HEK293 (cell line): Measurements from ENCODE around the gene PLPP7.

ENCODE experiments used
- BCL6B ChIP-seq: fragments of 450-650 bp; formaldehyde crosslinking; IDR thresholded peaks from 2 replicates; pipeline ENCODE4 v1.5.1; 2017; ENCODE audit warnings: missing biosample characterization, missing genetic modification characterization
- GFI1B ChIP-seq: fragments of 450-650 bp; formaldehyde crosslinking; IDR thresholded peaks from 2 replicates; pipeline ENCODE4 v1.5.1; 2016; ENCODE audit warnings: missing biosample characterization, missing genetic modification characterization
- KLF1 ChIP-seq: fragments of 450-650 bp; formaldehyde crosslinking; IDR thresholded peaks from 2 replicates; pipeline ENCODE4 v1.5.1; 2016; ENCODE audit warnings: missing biosample characterization, missing genetic modification characterization
- KLF9 ChIP-seq: fragments of 450-650 bp; formaldehyde crosslinking; IDR thresholded peaks from 2 replicates; pipeline ENCODE4 v1.5.1; 2016; ENCODE audit warnings: missing biosample characterization, missing genetic modification characterization, low read depth
- MYNN ChIP-seq: fragments of 450-650 bp; formaldehyde crosslinking; IDR thresholded peaks from 2 replicates; pipeline ENCODE4 v1.5.1; 2016; ENCODE audit warnings: missing biosample characterization, missing genetic modification characterization, borderline replicate concordance
- OSR2 ChIP-seq: fragments of 450-650 bp; formaldehyde crosslinking; IDR thresholded peaks from 2 replicates; pipeline ENCODE4 v1.5.1; 2016; ENCODE audit warnings: missing biosample characterization, missing genetic modification characterization
- PATZ1 ChIP-seq: fragments of 450-650 bp; formaldehyde crosslinking; IDR thresholded peaks from 2 replicates; pipeline ENCODE4 v1.5.1; 2016; ENCODE audit warnings: missing biosample characterization, missing genetic modification characterization
- PBX3 ChIP-seq: sonication (generic); formaldehyde crosslinking; IDR thresholded peaks from 2 replicates; pipeline ENCODE4 v1.8.1; 2022; ENCODE audit warnings: mild to moderate bottlenecking, moderate library complexity, missing genetic modification reagents
- REST ChIP-seq: fragments of 450-650 bp; formaldehyde crosslinking; IDR thresholded peaks from 2 replicates; pipeline ENCODE4 v1.5.1; 2016; ENCODE audit warnings: missing biosample characterization, missing genetic modification characterization
- SP3 ChIP-seq: fragments of 450-650 bp; formaldehyde crosslinking; IDR thresholded peaks from 2 replicates; pipeline ENCODE4 v1.5.1; 2016; ENCODE audit warnings: missing biosample characterization, missing genetic modification characterization
- YY1 ChIP-seq: fragments of 450-650 bp; formaldehyde crosslinking; IDR thresholded peaks from 2 replicates; pipeline ENCODE4 v1.5.1; 2018; ENCODE audit warnings: missing biosample characterization, missing genetic modification characterization
- ZBTB1 ChIP-seq: fragments of 450-650 bp; formaldehyde crosslinking; IDR thresholded peaks from 2 replicates; pipeline ENCODE4 v1.5.1; 2016; ENCODE audit warnings: missing biosample characterization, missing genetic modification characterization
- ZBTB44 ChIP-seq: fragments of 450-650 bp; IDR thresholded peaks from 2 replicates; pipeline ENCODE4 v1.5.1; 2018; ENCODE audit warnings: missing biosample characterization, mild to moderate bottlenecking, missing genetic modification characterization
- ZBTB8A ChIP-seq: fragments of 450-650 bp; formaldehyde crosslinking; IDR thresholded peaks from 2 replicates; pipeline ENCODE4 v1.5.1; 2016; ENCODE audit warnings: missing biosample characterization, missing genetic modification characterization
- ZNF112 ChIP-seq: fragments of 450-650 bp; formaldehyde crosslinking; IDR thresholded peaks from 2 replicates; pipeline ENCODE4 v1.5.0; 2017; ENCODE audit warnings: missing biosample characterization, missing genetic modification characterization
- ZNF114 ChIP-seq: fragments of 450-650 bp; formaldehyde crosslinking; IDR thresholded peaks from 2 replicates; pipeline ENCODE4 v1.5.0; 2017; ENCODE audit warnings: missing biosample characterization, missing genetic modification characterization
- ZNF23 ChIP-seq: fragments of 450-650 bp; formaldehyde crosslinking; IDR thresholded peaks from 2 replicates; pipeline ENCODE4 v1.5.1; 2016; ENCODE audit warnings: missing biosample characterization, missing genetic modification characterization, borderline replicate concordance
- ZNF341 ChIP-seq: fragments of 450-650 bp; formaldehyde crosslinking; IDR thresholded peaks from 2 replicates; pipeline ENCODE4; 2016; ENCODE audit warnings: low read depth, missing biosample characterization, missing genetic modification characterization
- ZNF416 ChIP-seq: fragments of 450-650 bp; formaldehyde crosslinking; IDR thresholded peaks from 2 replicates; pipeline ENCODE4 v1.5.1; 2016; ENCODE audit warnings: missing biosample characterization, missing genetic modification characterization
- ZNF433 ChIP-seq: fragments of 450-650 bp; formaldehyde crosslinking; IDR thresholded peaks from 2 replicates; pipeline ENCODE4 v1.5.1; 2016; ENCODE audit warnings: missing biosample characterization, missing genetic modification characterization, low read depth
- ZNF473 ChIP-seq: fragments of 450-650 bp; formaldehyde crosslinking; IDR thresholded peaks from 2 replicates; pipeline ENCODE4 v1.5.1; 2017; ENCODE audit warnings: missing biosample characterization, missing genetic modification characterization
- ZNF549 ChIP-seq: fragments of 450-650 bp; IDR thresholded peaks from 2 replicates; pipeline ENCODE4 v1.5.1; 2018; ENCODE audit warnings: missing biosample characterization, missing genetic modification characterization, mild to moderate bottlenecking, inconsistent platforms, moderate library complexity
- ZNF558 ChIP-seq: fragments of 450-650 bp; formaldehyde crosslinking; IDR thresholded peaks from 2 replicates; pipeline ENCODE4 v1.5.1; 2016; ENCODE audit warnings: missing biosample characterization, missing genetic modification characterization
- ZNF624 ChIP-seq: fragments of 450-650 bp; formaldehyde crosslinking; IDR thresholded peaks from 2 replicates; pipeline ENCODE4 v1.5.1; 2017; ENCODE audit warnings: missing biosample characterization, missing genetic modification characterization
- ZNF660 ChIP-seq: fragments of 450-650 bp; IDR thresholded peaks from 2 replicates; pipeline ENCODE4 v1.5.1; 2018; ENCODE audit warnings: missing biosample characterization, mild to moderate bottlenecking, missing genetic modification characterization
- ZNF777 ChIP-seq: fragments of 450-650 bp; formaldehyde crosslinking; IDR thresholded peaks from 2 replicates; pipeline ENCODE4 v1.5.1; 2017; ENCODE audit warnings: missing biosample characterization, missing genetic modification characterization, borderline replicate concordance
- ZNF792 ChIP-seq: fragments of 450-650 bp; formaldehyde crosslinking; IDR thresholded peaks from 2 replicates; pipeline ENCODE4 v1.5.1; 2016; ENCODE audit warnings: missing biosample characterization, missing genetic modification characterization
- ZSCAN16 ChIP-seq: fragments of 450-650 bp; formaldehyde crosslinking; IDR thresholded peaks from 2 replicates; pipeline ENCODE4 v1.5.1; 2016; ENCODE audit warnings: missing biosample characterization, missing genetic modification characterization
- ZXDB ChIP-seq: fragments of 450-650 bp; formaldehyde crosslinking; IDR thresholded peaks from 2 replicates; pipeline ENCODE4 v1.5.1; 2016; ENCODE audit warnings: missing biosample characterization, missing genetic modification characterization
- TF ChIP-seq, protein P1 (sequence below): fragments of 450-650 bp; formaldehyde crosslinking; optimal IDR thresholded peaks from 2 replicates; pipeline ENCODE3; 2016; ENCODE audit warnings: missing biosample characterization, mild to moderate bottlenecking, missing genetic modification characterization

Gene PLPP7

GRCh38 chr9:131282688-131283422, 6.7 kb upstream of the PLPP7 start (continued):
- peak; percentile 88 for TF ChIP-seq REST (tag by site-specific recombination)
- no peak for TF ChIP-seq ZNF777 (tag by site-specific recombination)
- peak; percentile 41 for TF ChIP-seq KLF1 (tag by site-specific recombination)
- TF ChIP-seq ZNF624 (tag by site-specific recombination), result no peak
- no peak for TF ChIP-seq ZNF433
- no peak for TF ChIP-seq ZNF112
- no peak for TF ChIP-seq YY1 (tag by site-specific recombination)
- 0 out of 2 replicates have a peak, but pooled peaks have one; percentile 14 for TF ChIP-seq PATZ1 (tag by site-specific recombination)
- TF ChIP-seq ZBTB44, result no peak
- TF ChIP-seq ZNF341 (tag by site-specific recombination), result no peak
- 0 out of 2 replicates have a peak, but pooled peaks have one; percentile 58 for TF ChIP-seq ZBTB1
- TF ChIP-seq ZSCAN16 (tag by site-specific recombination), result no peak
- peak; percentile 16; the same call in 1 of the 2 replicates for TF ChIP-seq ZBTB8A
- TF ChIP-seq ZNF114 (tag by site-specific recombination), result no peak
- peak; percentile 52 for TF ChIP-seq SP3 (tag by site-specific recombination)
- TF ChIP-seq ZNF473 (tag by site-specific recombination), result no peak
- TF ChIP-seq GFI1B (tag by site-specific recombination), result no peak
- no peak for TF ChIP-seq ZNF558
- TF ChIP-seq, protein P1, sequence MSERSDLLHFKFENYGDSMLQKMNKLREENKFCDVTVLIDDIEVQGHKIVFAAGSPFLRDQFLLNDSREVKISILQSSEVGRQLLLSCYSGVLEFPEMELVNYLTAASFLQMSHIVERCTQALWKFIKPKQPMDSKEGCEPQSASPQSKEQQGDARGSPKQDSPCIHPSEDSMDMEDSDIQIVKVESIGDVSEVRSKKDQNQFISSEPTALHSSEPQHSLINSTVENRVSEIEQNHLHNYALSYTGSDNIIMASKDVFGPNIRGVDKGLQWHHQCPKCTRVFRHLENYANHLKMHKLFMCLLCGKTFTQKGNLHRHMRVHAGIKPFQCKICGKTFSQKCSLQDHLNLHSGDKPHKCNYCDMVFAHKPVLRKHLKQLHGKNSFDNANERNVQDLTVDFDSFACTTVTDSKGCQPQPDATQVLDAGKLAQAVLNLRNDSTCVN, result peak; percentile 59
- no peak for TF ChIP-seq PBX3 (CRISPR knock-in tag)
- no peak for TF ChIP-seq MYNN (tag by site-specific recombination)
- peak; percentile 55 for TF ChIP-seq OSR2 (tag by site-specific recombination)
- TF ChIP-seq BCL6B (tag by site-specific recombination), result no peak
- TF ChIP-seq ZNF660 (tag by site-specific recombination), result no peak
- TF ChIP-seq ZNF416, result no peak
- peak; percentile 85 for TF ChIP-seq KLF9 (tag by site-specific recombination)
- TF ChIP-seq ZNF549, result no peak
- TF ChIP-seq ZNF23 (tag by site-specific recombination), result no peak
- TF ChIP-seq ZNF792 (tag by site-specific recombination), result no peak
- peak; percentile 98 for TF ChIP-seq ZXDB (tag by site-specific recombination)
